Measurements from ENCODE around the gene ADAMTS16. TPM values are rescaled to one million over a fixed set of nuclear protein-coding genes. Genes with fewer than 3 reads are reported as not detected.

Gene ADAMTS16
- total and polyA plus RNA-seq, 9 of the 15 experiments (the other 6 are each of a cell fraction or from before 2014, with no cell fraction given) = not detected

- Histone ChIP-seq H3K4me2 (ENCODE audit: insufficient read depth, low read length) (no peak overlapping the region), H3K9me3 (replicated peaks; ENCODE audit: control insufficient read depth, insufficient read depth, low read depth, low read length) (no peaks in the 10 kb centered on the region), H3K4me3 (no peak overlapping the region), H3K4me1 (replicated peaks in 1 of 2; ENCODE audit: control insufficient read depth in 2 of 2, insufficient read depth in 2 of 2, low read length in 2 of 2) (no peaks in the 10 kb centered on the region; a peak in 1 of 5 replicates), H3K36me3 (ENCODE audit: control insufficient read depth, insufficient read depth, low read length) (no peaks in the 10 kb centered on the region), H2AFZ (ENCODE audit: low read depth, low read length) (no peak overlapping the region), H3K79me2 (ENCODE audit: control insufficient read depth, insufficient read depth, low read length) (no peaks in the 10 kb centered on the region), H4K20me1 (replicated peaks; ENCODE audit: control insufficient read depth, insufficient read depth, low read length) (no peaks in the 10 kb centered on the region), H3K27ac (ENCODE audit: extremely low read depth, low read depth, low read length) (no peak overlapping the region), H3K9me1 (ENCODE audit: control insufficient read depth, insufficient read depth, low read length) (no peaks in the 10 kb centered on the region), H3K27me3 (ENCODE audit: control insufficient read depth in 2 of 2, insufficient read depth in 2 of 2, low read length in 2 of 2) (peaks cover 0 to 29% of the 10 kb centered on the region in 2 experiments; a peak in 3 of 5 replicates), H3K9ac (ENCODE audit: insufficient read depth in 1 of 2, low read depth in 2 of 2, low read length in 2 of 2) (no peak overlapping the region)
- intact Hi-C loops (cut with micrococcal nuclease) = no loop called here
- WGBS (ENCODE audit: insufficient coverage, low coverage, missing lambda C conversion rate) = 1% methylated on average over 9 of the region's 9 CpGs
- ChIA-PET CTCF (ENCODE audit: low intra/inter-chr PET ratio) (no interaction called here), POLR2A (no interaction called here)
- FAIRE-seq (no peak), DNase-seq (ENCODE audit: extremely low read depth in 1 of 4, low spot score in 3 of 4) (no peak), ATAC-seq (no peak)
- in situ Hi-C loops (cut with MboI) = no loop called here
- BruUV-seq (replicated peaks) = no TSS peak
- TF ChIP-seq HMG20B (CRISPR knock-in tag; IDR thresholded peaks at IDR 0.05) (no peak), ELF1 (tag; IDR thresholded peaks at IDR 0.05) (no peak), KLF1 (tag; IDR thresholded peaks at IDR 0.05) (no peak), ZHX1 (conservative IDR thresholded peaks at IDR 0.05; ENCODE audit: low read length) (no peak), SOX6 (IDR thresholded peaks at IDR 0.05) (no peak), ZNF449 (CRISPR knock-in tag; IDR thresholded peaks at IDR 0.05) (no peak), PTTG1 (tag; IDR thresholded peaks at IDR 0.05; ENCODE audit: low read depth) (no peak), BRD9 (IDR thresholded peaks at IDR 0.05; ENCODE audit: low read depth, partially characterized antibody) (no peak), PKNOX1 (IDR thresholded peaks at IDR 0.05) (no peak), ZBTB5 (IDR thresholded peaks at IDR 0.05) (no peak), CREM (IDR thresholded peaks at IDR 0.05; ENCODE audit: low read depth) (no peak), KDM2B (CRISPR knock-in tag; IDR thresholded peaks at IDR 0.05) (no peak), ZFP36 (IDR thresholded peaks at IDR 0.05; ENCODE audit: low read depth, low read length, partially characterized antibody) (no peak), BHLHE40 (IDR thresholded peaks at IDR 0.05; ENCODE audit: low read length) (no peak), JUN (IDR thresholded peaks at IDR 0.05; ENCODE audit: borderline replicate concordance, low read depth, low read length) (no peak), JUN (CRISPR knock-in tag; IDR thresholded peaks at IDR 0.05; ENCODE audit: borderline replicate concordance) (no peak), MED1 (CRISPR knock-in tag; IDR thresholded peaks at IDR 0.05; ENCODE audit: borderline replicate concordance) (no peak), PHF8 (IDR thresholded peaks at IDR 0.05; ENCODE audit: borderline replicate concordance, low read length) (no peak)
Measured at GRCh38 chr5:5134107-5134506, 6.0 kb upstream of the ADAMTS16 start.
